RWPE2 (cell line): Measurements from ENCODE around the gene SOHLH1.

Experiments
- ATAC-seq: fragments of 200-7000 bp; cut with Tn5 transposase; 3 replicates; pipeline ENCODE4 v1.9.1; 2021; ENCODE audit warnings: low read depth
- DNase-seq: peaks from one replicate; pipeline ENCODE4 v3.0.0-alpha.2; 2020; ENCODE audit warnings: low spot score
- H3K27ac ChIP-seq: fragments of 450-650 bp; 2 replicates; pipeline ENCODE4 v1.5.1; 2017; ENCODE audit warnings: mild to moderate bottlenecking; ENCODE audit not compliant: poor library complexity, severe bottlenecking
- H3K27me3 ChIP-seq: fragments of 250-450 bp; sonication (Bioruptor Pico); 2 replicates; pipeline ENCODE4 v1.5.1; 2021; ENCODE audit warnings: mild to moderate bottlenecking, moderate library complexity; ENCODE audit not compliant: insufficient read depth, poor library complexity, severe bottlenecking
- H3K36me3 ChIP-seq: fragments of 250-450 bp; sonication (Bioruptor Pico); 2 replicates; pipeline ENCODE4 v1.5.1; 2020; ENCODE audit warnings: low read depth, mild to moderate bottlenecking, moderate library complexity
- H3K4me1 ChIP-seq: fragments of 250-450 bp; sonication (Bioruptor Pico); 2 replicates; pipeline ENCODE4 v1.5.1; 2021; ENCODE audit warnings: mild to moderate bottlenecking, moderate library complexity; ENCODE audit not compliant: insufficient read depth, poor library complexity, severe bottlenecking
- H3K4me3 ChIP-seq: fragments of 250-450 bp; sonication (Bioruptor Pico); 2 replicates; pipeline ENCODE4 v1.5.1; 2021; ENCODE audit warnings: mild to moderate bottlenecking, moderate library complexity; ENCODE audit not compliant: severe bottlenecking
- H3K9me3 ChIP-seq: fragments of 250-450 bp; sonication (Bioruptor Pico); 2 replicates; pipeline ENCODE4 v1.5.1; 2021; ENCODE audit warnings: mild to moderate bottlenecking, moderate library complexity; ENCODE audit not compliant: severe bottlenecking
- CTCF ChIP-seq: fragments of 450-650 bp; IDR thresholded peaks from one replicate; pipeline ENCODE4 v1.5.1; 2017; ENCODE audit warnings: mild to moderate bottlenecking, moderate library complexity; ENCODE audit not compliant: poor library complexity, severe bottlenecking

The SOHLH1 gene

GRCh38 chr9:135705376-135705775 lies 6.1 kb upstream of the SOHLH1 start:
- H3K27ac ChIP-seq: no peak overlapping the region
- no peak for TF ChIP-seq CTCF
- no peaks in the 10 kb centered on the region for H3K36me3 ChIP-seq
- DNase-seq (no peak), ATAC-seq (no peak)
- no peak overlapping the region for H3K4me3 ChIP-seq
- no peaks in the 10 kb centered on the region for H3K9me3 ChIP-seq
- H3K4me1 ChIP-seq: no peaks in the 10 kb centered on the region
- H3K27me3 ChIP-seq: peaks cover 21% of the 10 kb centered on the region

- Histone ChIP-seq H3K4me1 (no peaks in the 10 kb centered on the region), H3K4me3 (no peak overlapping the region), H3K27me3 (peaks cover 21% of the 10 kb centered on the region), H3K36me3 (no peaks in the 10 kb centered on the region), H3K27ac (no peak overlapping the region), H3K9me3 (no peaks in the 10 kb centered on the region)
- no peak for ATAC-seq
- DNase-seq: no peak
- TF ChIP-seq CTCF: no peak
These were observed 5.2 kb upstream of the SOHLH1 start for GRCh38 chr9:135704483-135704882.

DNA sequence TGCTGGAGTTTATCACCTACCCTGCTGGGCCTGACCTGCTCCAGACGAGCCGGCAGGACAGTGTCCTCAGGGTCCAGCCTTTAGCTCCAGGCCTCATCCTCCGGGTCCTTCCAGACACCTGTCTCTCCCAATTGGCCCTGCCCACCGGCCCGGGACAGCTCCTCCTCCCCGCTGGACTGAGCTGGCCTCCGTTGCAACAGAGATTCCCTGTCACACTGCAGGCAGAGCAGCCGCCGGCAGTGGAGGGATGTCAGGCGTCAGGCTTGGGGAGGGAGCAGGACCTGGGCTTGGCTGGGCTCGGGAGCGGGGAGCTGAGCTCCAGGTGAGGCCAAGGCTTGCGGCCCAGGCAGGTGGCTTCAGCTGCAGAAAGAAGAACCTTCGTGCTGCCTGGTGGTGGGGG lies 4.4 kb upstream of the SOHLH1 start:
- no peak overlapping the region for H3K27ac ChIP-seq
- H3K4me1 ChIP-seq: no peaks in the 10 kb centered on the region
- peaks cover 21% of the 10 kb centered on the region for H3K27me3 ChIP-seq
- no peak for TF ChIP-seq CTCF
- DNase-seq (no peak), ATAC-seq (peak; percentile 24; the same call in 1 of the 3 replicates)
- no peaks in the 10 kb centered on the region for H3K9me3 ChIP-seq
- H3K36me3 ChIP-seq: no peaks in the 10 kb centered on the region
- H3K4me3 ChIP-seq: no peak overlapping the region

DNA sequence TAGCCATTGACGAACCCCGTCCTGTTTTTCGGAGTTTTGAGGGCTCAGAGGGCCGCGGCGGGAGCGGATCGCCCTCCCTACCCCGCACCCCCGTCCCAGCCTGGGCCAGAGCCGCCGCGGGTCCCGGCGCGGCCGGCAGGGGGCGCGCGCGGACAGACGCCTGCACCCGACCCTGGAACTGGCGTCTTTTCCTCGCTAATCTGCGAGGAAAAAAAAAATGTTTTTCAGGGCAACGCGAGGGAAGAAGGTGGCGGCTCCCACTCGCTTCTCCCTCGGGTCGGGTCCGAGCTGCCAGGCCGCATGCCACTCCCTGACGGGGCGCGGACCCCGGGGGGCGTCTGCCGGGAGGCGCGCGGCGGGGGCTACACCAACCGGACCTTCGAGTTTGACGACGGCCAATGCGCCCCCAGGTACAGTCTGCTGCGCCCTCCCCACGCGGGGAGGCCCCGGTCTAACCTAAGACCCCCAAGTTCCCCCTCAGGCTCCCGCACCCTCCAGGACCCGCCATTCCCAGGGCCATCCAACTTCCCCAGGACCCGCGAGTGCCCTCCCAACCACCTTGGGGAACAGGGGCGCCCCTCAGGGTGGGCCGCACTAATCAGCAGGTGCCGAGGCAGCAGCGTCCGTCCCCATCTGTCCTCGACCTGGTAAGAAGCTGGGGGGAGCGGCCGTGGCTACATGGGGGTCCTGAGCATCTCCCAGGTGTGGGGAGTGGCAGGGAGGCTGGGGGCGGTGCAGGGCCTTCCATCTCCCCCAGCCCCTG lies 2.9 kb upstream of the SOHLH1 start, which contains the start of gene KCNT1:
KCNT1 (plus strand) TSS at position 227 of the 763 bp plus-strand sequence; CDS start at position 301, 74 bp downstream.
- H3K27ac ChIP-seq: no peak within 1 kb of the TSS
- peaks cover 21% of the 10 kb centered on the region for H3K27me3 ChIP-seq
- DNase-seq: no peak
- H3K4me3 ChIP-seq: no peak within 1 kb of the TSS
- no peaks in the 10 kb centered on the region for H3K9me3 ChIP-seq
- H3K36me3 ChIP-seq: no peaks in the 10 kb centered on the region
- TF ChIP-seq CTCF: peak; percentile 89
- H3K4me1 ChIP-seq: no peaks in the 10 kb centered on the region
- peak; percentile 67 for ATAC-seq
